ENCODE measurements around the gene TNFRSF19. TPM values are rescaled to one million over a fixed set of nuclear protein-coding genes. Genes with fewer than 3 reads are reported as not detected.

The TNFRSF19 gene
- total RNA-seq, 1 experiment from 2014 or later = 0.03 TPM

- Histone ChIP-seq H3K27ac (no peak overlapping the region), H3K9me3 (replicated peaks) (no peaks in the 10 kb centered on the region), H3K4me1 (replicated peaks) (no peaks in the 10 kb centered on the region), H3K36me3 (no peaks in the 10 kb centered on the region), H3K4me3 (no peak overlapping the region), H3K27me3 (replicated peaks) (no peaks in the 10 kb centered on the region)
- DNase-seq (ENCODE audit: low read depth in 1 of 2, low spot score in 2 of 2) = no peak
Observed at GRCh38 chr13:23600534-23600933, 30.3 kb downstream of the TNFRSF19 start.

- H3K9me3 ChIP-seq (replicated peaks) = no peaks in the 10 kb centered on the region
- no peaks in the 10 kb centered on the region for H3K27me3 ChIP-seq (replicated peaks)
- H3K36me3 ChIP-seq = no peaks in the 10 kb centered on the region
- H3K27ac ChIP-seq = no peak overlapping the region
- no peak for DNase-seq (ENCODE audit: low read depth in 1 of 2, low spot score in 2 of 2)
- peaks cover 4% of the 10 kb centered on the region for H3K4me1 ChIP-seq (replicated peaks)
- H3K4me3 ChIP-seq = no peak overlapping the region
Observed at GRCh38 chr13:23605831-23606230, 35.6 kb downstream of the TNFRSF19 start.

- Histone ChIP-seq H3K36me3 (no peaks in the 10 kb centered on the region), H3K27ac (no peak overlapping the region), H3K4me3 (no peak overlapping the region), H3K27me3 (replicated peaks) (no peaks in the 10 kb centered on the region), H3K4me1 (replicated peaks) (peaks cover 4% of the 10 kb centered on the region), H3K9me3 (replicated peaks) (no peaks in the 10 kb centered on the region)
- DNase-seq (ENCODE audit: low read depth in 1 of 2, low spot score in 2 of 2) = no peak
Observed at GRCh38 chr13:23608138-23608537, 37.9 kb downstream of the TNFRSF19 start.

GRCh38 chr13:23608701-23609413 is 38.6 kb downstream of the TNFRSF19 start:
- no peaks in the 10 kb centered on the region for H3K36me3 ChIP-seq
- peaks cover 4% of the 10 kb centered on the region for H3K4me1 ChIP-seq (replicated peaks)
- no peak overlapping the region for H3K27ac ChIP-seq
- H3K9me3 ChIP-seq (replicated peaks) = no peaks in the 10 kb centered on the region
- no peaks in the 10 kb centered on the region for H3K27me3 ChIP-seq (replicated peaks)
- no peak for DNase-seq (ENCODE audit: low read depth in 1 of 2, low spot score in 2 of 2)
- H3K4me3 ChIP-seq = no peak overlapping the region

GRCh38 chr13:23609414-23609760 is 39.2 kb downstream of the TNFRSF19 start:
- Histone ChIP-seq H3K4me3 (no peak overlapping the region), H3K36me3 (no peaks in the 10 kb centered on the region), H3K27ac (no peak overlapping the region)

GRCh38 chr13:23609874-23610576 is 39.8 kb downstream of the TNFRSF19 start:
- H3K4me3 ChIP-seq = no peak overlapping the region
- no peak for DNase-seq (ENCODE audit: low read depth in 1 of 2, low spot score in 2 of 2)
- no peaks in the 10 kb centered on the region for H3K9me3 ChIP-seq (replicated peaks)
- no peaks in the 10 kb centered on the region for H3K27me3 ChIP-seq (replicated peaks)
- H3K27ac ChIP-seq = no peak overlapping the region
- H3K4me1 ChIP-seq (replicated peaks) = peaks cover 4% of the 10 kb centered on the region
- no peaks in the 10 kb centered on the region for H3K36me3 ChIP-seq

More at GRCh38 chr13:23609414-23609760, 39.2 kb downstream of the TNFRSF19 start:
- no peak for DNase-seq (ENCODE audit: low read depth in 1 of 2, low spot score in 2 of 2)
- Histone ChIP-seq H3K9me3 (replicated peaks) (no peaks in the 10 kb centered on the region), H3K27me3 (replicated peaks) (no peaks in the 10 kb centered on the region), H3K4me1 (replicated peaks) (peaks cover 4% of the 10 kb centered on the region)

- Histone ChIP-seq H3K4me3 (no peak overlapping the region), H3K27ac (no peak overlapping the region), H3K36me3 (no peaks in the 10 kb centered on the region), H3K27me3 (replicated peaks) (no peaks in the 10 kb centered on the region), H3K4me1 (replicated peaks) (peaks cover 4% of the 10 kb centered on the region), H3K9me3 (replicated peaks) (no peaks in the 10 kb centered on the region)
- no peak for DNase-seq (ENCODE audit: low read depth in 1 of 2, low spot score in 2 of 2)
Observed at GRCh38 chr13:23610966-23611491, 40.8 kb downstream of the TNFRSF19 start.

GRCh38 chr13:23612182-23612581 is 42.0 kb downstream of the TNFRSF19 start:
- Histone ChIP-seq H3K4me1 (replicated peaks) (peaks cover 4% of the 10 kb centered on the region), H3K9me3 (replicated peaks) (no peaks in the 10 kb centered on the region), H3K4me3 (no peak overlapping the region), H3K36me3 (no peaks in the 10 kb centered on the region), H3K27me3 (replicated peaks) (no peaks in the 10 kb centered on the region), H3K27ac (no peak overlapping the region)
- no peak for DNase-seq (ENCODE audit: low read depth in 1 of 2, low spot score in 2 of 2)

- H3K4me3 ChIP-seq = no peak overlapping the region
- no peaks in the 10 kb centered on the region for H3K27me3 ChIP-seq (replicated peaks)
- H3K9me3 ChIP-seq (replicated peaks) = no peaks in the 10 kb centered on the region
- DNase-seq (ENCODE audit: low read depth in 1 of 2, low spot score in 2 of 2) = no peak
- no peaks in the 10 kb centered on the region for H3K36me3 ChIP-seq
- peaks cover 9% of the 10 kb centered on the region for H3K4me1 ChIP-seq (replicated peaks)
- no peak overlapping the region for H3K27ac ChIP-seq
Observed at GRCh38 chr13:23612731-23613130, 42.5 kb downstream of the TNFRSF19 start.

- DNase-seq (ENCODE audit: low read depth in 1 of 2, low spot score in 2 of 2) = no peak
- Histone ChIP-seq H3K4me1 (replicated peaks) (peaks cover 18% of the 10 kb centered on the region), H3K27me3 (replicated peaks) (no peaks in the 10 kb centered on the region)
Observed at GRCh38 chr13:23613596-23613995, 43.4 kb downstream of the TNFRSF19 start.

GRCh38 chr13:23615395-23616081 is 45.3 kb downstream of the TNFRSF19 start:
- Histone ChIP-seq H3K4me1 (replicated peaks) (peaks cover 16% of the 10 kb centered on the region), H3K4me3 (no peak overlapping the region), H3K36me3 (no peaks in the 10 kb centered on the region), H3K9me3 (replicated peaks) (no peaks in the 10 kb centered on the region), H3K27ac (no peak overlapping the region), H3K27me3 (replicated peaks) (no peaks in the 10 kb centered on the region)
- DNase-seq (ENCODE audit: low read depth in 1 of 2, low spot score in 2 of 2) = no peak

More at GRCh38 chr13:23613596-23613995, 43.4 kb downstream of the TNFRSF19 start:
- H3K27ac ChIP-seq = no peak overlapping the region
- no peaks in the 10 kb centered on the region for H3K9me3 ChIP-seq (replicated peaks)
- no peaks in the 10 kb centered on the region for H3K36me3 ChIP-seq
- no peak overlapping the region for H3K4me3 ChIP-seq

GRCh38 chr13:23616228-23616627 is 46.0 kb downstream of the TNFRSF19 start:
- Histone ChIP-seq H3K27me3 (replicated peaks) (no peaks in the 10 kb centered on the region), H3K4me1 (replicated peaks) (peaks cover 20% of the 10 kb centered on the region), H3K4me3 (no peak overlapping the region), H3K9me3 (replicated peaks) (no peaks in the 10 kb centered on the region), H3K27ac (no peak overlapping the region), H3K36me3 (no peaks in the 10 kb centered on the region)
- no peak for DNase-seq (ENCODE audit: low read depth in 1 of 2, low spot score in 2 of 2)

GRCh38 chr13:23617551-23618024 is 47.4 kb downstream of the TNFRSF19 start:
- peak in 1 of 2 experiments; percentile 14 for DNase-seq (ENCODE audit: low read depth in 1 of 2, low spot score in 2 of 2)
- Histone ChIP-seq H3K27ac (peak overlapping the region; percentile 33), H3K9me3 (replicated peaks) (no peaks in the 10 kb centered on the region), H3K4me3 (no peak overlapping the region), H3K27me3 (replicated peaks) (no peaks in the 10 kb centered on the region), H3K4me1 (replicated peaks) (peaks cover 23% of the 10 kb centered on the region), H3K36me3 (no peaks in the 10 kb centered on the region)

- peak; percentile 50 to 82 for DNase-seq (ENCODE audit: low read depth in 1 of 2, low spot score in 2 of 2)
- Histone ChIP-seq H3K27ac (peak overlapping the region; percentile 69), H3K9me3 (replicated peaks) (no peaks in the 10 kb centered on the region), H3K4me1 (replicated peaks) (peaks cover 23% of the 10 kb centered on the region), H3K4me3 (no peak overlapping the region), H3K36me3 (no peaks in the 10 kb centered on the region), H3K27me3 (replicated peaks) (no peaks in the 10 kb centered on the region)
Observed at GRCh38 chr13:23618341-23618740, 48.1 kb downstream of the TNFRSF19 start.

All from SJSA1 (cell line).